ENCODE data around the gene SPEG. TPM values are rescaled to one million over a fixed set of nuclear protein-coding genes. Genes with fewer than 3 reads are reported as not detected.

The SPEG gene
- 22.5 and 32.4 TPM in 2 replicates for total RNA-seq

DNA sequence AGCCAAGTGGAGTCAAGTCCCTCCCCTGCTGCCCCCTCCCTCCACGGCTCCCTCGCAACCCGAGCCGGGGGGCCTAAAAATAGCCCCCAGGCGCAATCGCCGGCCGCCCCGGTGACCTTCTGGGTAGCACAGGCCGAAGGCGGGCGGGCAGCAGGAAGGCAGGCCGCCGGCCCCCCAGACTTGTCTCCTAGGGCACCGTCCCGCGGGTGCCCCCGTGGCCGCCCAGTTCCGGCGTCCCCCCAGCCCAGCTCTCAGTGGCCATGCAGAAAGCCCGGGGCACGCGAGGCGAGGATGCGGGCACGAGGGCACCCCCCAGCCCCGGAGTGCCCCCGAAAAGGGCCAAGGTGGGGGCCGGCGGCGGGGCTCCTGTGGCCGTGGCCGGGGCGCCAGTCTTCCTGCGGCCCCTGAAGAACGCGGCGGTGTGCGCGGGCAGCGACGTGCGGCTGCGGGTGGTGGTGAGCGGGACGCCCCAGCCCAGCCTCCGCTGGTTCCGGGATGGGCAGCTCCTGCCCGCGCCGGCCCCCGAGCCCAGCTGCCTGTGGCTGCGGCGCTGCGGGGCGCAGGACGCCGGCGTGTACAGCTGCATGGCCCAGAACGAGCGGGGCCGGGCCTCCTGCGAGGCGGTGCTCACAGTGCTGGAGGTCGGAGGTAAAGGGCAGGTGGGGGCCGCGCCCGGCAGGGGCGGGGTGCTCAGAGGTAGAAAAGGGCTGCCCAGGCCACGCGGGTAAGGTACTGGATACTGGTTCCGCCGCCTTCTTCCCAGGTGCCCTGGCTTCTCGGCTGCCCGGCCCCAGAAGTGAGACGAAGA lies at the start of gene SPEG:
Gene SPEG, plus strand, starts transcription at position 126 of the 808 bp plus-strand sequence. Its CDS starts 135 bp downstream, at position 261.

DNA sequence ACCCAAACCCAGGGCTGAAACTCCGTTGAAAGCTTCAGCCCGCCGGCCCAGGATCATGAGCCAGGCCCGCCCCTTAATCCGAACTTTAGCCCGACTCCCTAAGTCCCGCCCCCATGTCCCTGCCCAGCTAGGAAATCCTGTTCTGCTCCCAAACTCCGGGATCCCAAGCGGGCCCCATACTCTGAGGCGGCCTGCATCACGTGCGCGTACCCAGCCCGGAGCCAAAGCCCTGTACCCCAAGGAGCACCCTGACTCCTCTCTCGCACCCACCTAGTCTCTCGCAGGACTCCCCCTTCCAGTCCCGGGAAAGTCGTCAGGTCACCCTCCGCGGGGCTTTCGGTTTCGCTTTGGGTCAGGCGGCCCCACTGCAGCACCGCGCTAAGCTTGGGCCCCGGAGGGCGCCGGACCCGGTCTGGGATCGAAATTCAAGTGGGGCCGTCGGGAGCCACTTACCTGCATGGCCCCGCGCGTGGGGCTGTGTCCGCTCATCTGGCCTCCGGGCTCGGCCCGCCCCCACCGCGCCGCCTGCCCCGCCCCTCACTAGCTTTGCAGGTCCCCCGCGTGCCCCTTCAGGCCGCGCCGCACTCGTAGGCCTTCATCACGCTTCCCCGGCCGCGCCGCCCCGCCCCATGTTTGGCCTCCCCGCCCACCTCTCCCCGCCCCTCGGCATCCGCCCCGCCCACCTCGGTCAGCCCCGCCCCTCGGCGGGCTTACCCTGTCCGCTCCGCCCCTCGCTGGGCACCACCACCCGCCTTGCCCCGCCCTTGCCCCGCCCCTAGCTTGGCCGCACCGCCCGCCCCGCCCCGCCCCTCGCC lies 47.1 kb upstream of the SPEG start, which contains the start of gene DNPEP:
Gene DNPEP, minus strand, starts transcription at position 607 of the 815 bp plus-strand sequence. Its CDS starts 118 bp downstream, at position 489.

GRCh38 chr2:219418155-219419011 lies 16.3 kb upstream of the SPEG start, which contains the start of gene DES:
Gene DES, plus strand, starts transcription at chr2:219418377. Its CDS starts 86 bp downstream, at chr2:219418463.

GRCh38 chr2:219498280-219499057 lies 63.8 kb downstream of the SPEG start, which contains the start of gene GMPPA:
Gene GMPPA, plus strand, starts transcription at chr2:219498891. Its CDS starts 1,085 bp downstream, at chr2:219499976.

DNA sequence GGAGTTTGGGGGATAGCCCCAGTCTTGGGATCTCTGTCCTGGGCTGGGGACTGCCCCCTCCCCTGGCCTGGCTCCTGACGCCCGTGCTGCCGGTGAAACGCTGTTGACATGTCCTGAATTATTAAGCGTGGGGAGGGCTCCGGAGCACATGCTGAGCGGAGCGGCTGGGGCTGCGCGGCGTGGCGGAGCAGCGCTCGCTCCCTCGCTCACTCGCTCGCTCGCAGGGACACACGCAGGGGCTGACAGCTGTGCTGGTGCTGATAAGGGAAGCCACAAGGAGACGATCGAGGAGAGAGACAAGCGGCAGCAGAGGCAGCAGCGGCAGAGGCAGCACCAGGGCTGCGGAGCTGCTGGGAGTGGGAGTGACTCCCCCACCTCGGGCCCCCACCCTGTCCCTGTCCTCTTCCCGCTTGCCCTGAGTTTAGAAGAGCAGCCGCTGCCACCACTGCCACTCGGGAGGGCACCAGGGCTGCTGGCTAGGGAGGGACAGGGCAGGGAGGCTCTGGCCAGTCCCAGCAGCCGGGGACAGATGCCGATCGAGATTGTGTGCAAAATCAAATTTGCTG lies 79.6 kb downstream of the SPEG start, which contains the start of gene ASIC4:
Gene ASIC4, plus strand, starts transcription at position 287 of the 566 bp plus-strand sequence. Its CDS starts 243 bp downstream, at position 530.

DNA sequence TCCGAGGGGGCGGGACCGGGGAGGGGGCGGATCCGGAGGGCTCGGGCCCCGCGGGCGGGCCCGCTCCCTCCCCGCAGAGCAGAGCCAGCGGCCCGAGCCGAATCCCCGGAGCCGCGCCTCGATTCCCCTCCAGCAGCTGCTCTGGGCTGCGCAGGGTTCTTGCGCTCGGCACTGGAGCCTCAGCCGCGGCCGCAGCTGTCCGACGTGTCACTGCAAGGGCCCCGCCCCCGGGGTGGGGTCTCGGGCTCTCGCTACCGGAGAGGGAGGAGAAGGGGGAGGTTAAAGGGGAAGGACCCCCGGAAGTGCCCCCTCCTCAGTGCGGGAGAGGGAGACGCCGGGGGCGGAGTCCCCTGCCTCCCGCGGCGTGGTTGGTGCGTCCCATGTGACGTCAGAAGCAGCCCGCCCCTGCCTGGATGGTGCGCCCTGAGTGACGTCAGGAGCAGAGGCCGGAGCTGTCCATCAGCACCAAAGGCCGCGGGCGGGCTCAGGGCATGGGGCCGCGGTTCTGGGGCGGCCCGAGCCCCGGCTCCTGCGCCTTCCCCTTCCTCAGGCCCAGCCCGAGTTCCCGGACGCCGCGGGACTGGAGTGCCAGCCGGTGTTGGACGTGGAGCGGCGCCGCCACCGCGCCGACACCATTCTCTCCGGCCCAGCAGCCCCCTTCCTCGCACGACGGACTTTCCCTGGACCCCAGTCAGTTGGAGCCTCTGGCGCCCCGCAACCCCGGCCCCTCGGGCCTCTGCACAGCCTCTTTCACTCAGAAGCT lies 109.1 kb downstream of the SPEG start, which contains the start of the genes CHPF and TMEM198:
Gene CHPF, minus strand, starts transcription at position 214 of the 763 bp plus-strand sequence. CDS start 271 bp downstream, outside the sequence.
Gene TMEM198, plus strand, starts transcription at position 433 of the 763 bp plus-strand sequence. CDS start 700 bp downstream, outside the sequence.

Other genes with a start within 250 kb of the SPEG start
- gene ZFAND2B, start 228.1 kb upstream of the SPEG start, total RNA-seq: 26.0 and 28.9 TPM in 2 replicates
- gene ABCB6, start 215.9 kb upstream of the SPEG start, total RNA-seq: 22.0 and 33.0 TPM in 2 replicates
- gene ATG9A, start 205.2 kb upstream of the SPEG start, total RNA-seq: 50.3 and 60.6 TPM in 2 replicates
- gene ANKZF1, start 205.0 kb upstream of the SPEG start, total RNA-seq: 32.1 and 33.6 TPM in 2 replicates
- 13.0 and 24.3 TPM in 2 replicates for gene GLB1L, start 189.4 kb upstream of the SPEG start, total RNA-seq
- 12.2 and 13.4 TPM in 2 replicates for gene STK16, start 189.4 kb upstream of the SPEG start, total RNA-seq
- gene TUBA4B, start 181.6 kb upstream of the SPEG start, total RNA-seq: not detected in 2 replicates
- 2.0 and 6.0 TPM in 2 replicates for gene TUBA4A, start 180.9 kb upstream of the SPEG start, total RNA-seq
- 31.4 and 35.7 TPM in 2 replicates for gene DNAJB2, start 155.5 kb upstream of the SPEG start, total RNA-seq
- gene PTPRN, start 125.4 kb upstream of the SPEG start, total RNA-seq: 4.6 and 6.0 TPM in 2 replicates
- gene RESP18, start 102.1 kb upstream of the SPEG start, total RNA-seq: not detected in 2 replicates
- gene DNPEP, start 46.9 kb upstream of the SPEG start, total RNA-seq: 58.1 and 63.8 TPM in 2 replicates
- 98.0 and 165 TPM in 2 replicates for gene DES, start 16.5 kb upstream of the SPEG start, total RNA-seq
- 34.4 and 70.1 TPM in 2 replicates for gene GMPPA, start 64.0 kb downstream of the SPEG start, total RNA-seq
- 0.23 TPM in 1 of 2 replicates, not detected in the other for gene ASIC4, start 79.6 kb downstream of the SPEG start, total RNA-seq
- 371 and 527 TPM in 2 replicates for gene CHPF, start 109.0 kb downstream of the SPEG start, total RNA-seq
- gene TMEM198, start 109.2 kb downstream of the SPEG start, total RNA-seq: 1.9 and 10.2 TPM in 2 replicates
- gene OBSL1, start 136.7 kb downstream of the SPEG start, total RNA-seq: 108 and 140 TPM in 2 replicates
- gene INHA, start 137.5 kb downstream of the SPEG start, total RNA-seq: 1.1 TPM in 1 of 2 replicates, not detected in the other
- gene STK11IP, start 163.0 kb downstream of the SPEG start, total RNA-seq: 7.9 and 16.8 TPM in 2 replicates
- gene SLC4A3, start 192.8 kb downstream of the SPEG start, total RNA-seq: 3.4 and 9.3 TPM in 2 replicates

Measured in pericardium fibroblast (primary cell).